Stimulated activated naive CD4-positive, alpha-beta T cell treated with Interleukin-2 at 50 U/mL for 16 hours (primary cell): Measurements from ENCODE around the gene ARHGEF39.
A peak's percentile ranks its signal among the peaks of the same experiment; 100 is the strongest.

Source experiments
- DNase-seq: peaks from one replicate; lab custom pipeline; 2025; lab: John Stamatoyannopoulos, UW

The ARHGEF39 gene

GRCh38 chr9:35691334-35691650, 26.3 kb upstream of the ARHGEF39 start:
- no peak for DNase-seq

GRCh38 chr9:35690614-35691333, 25.8 kb upstream of the ARHGEF39 start:
- peak; percentile 32 for DNase-seq

GRCh38 chr9:35690294-35690613, 25.3 kb upstream of the ARHGEF39 start:
- DNase-seq, result no peak

- DNase-seq, result no peak
These were observed 24.7 kb upstream of the ARHGEF39 start, which contains the start of gene TPM2 for GRCh38 chr9:35689542-35690293. TPM2 (minus strand) TSS chr9:35689925; CDS start chr9:35689817, 108 bp downstream.

- no peak for DNase-seq
These were observed 23.9 kb upstream of the ARHGEF39 start for GRCh38 chr9:35688558-35689541.

GRCh38 chr9:35687972-35688557, 23.1 kb upstream of the ARHGEF39 start:
- no peak for DNase-seq

- no peak for DNase-seq
These were observed 22.3 kb upstream of the ARHGEF39 start for GRCh38 chr9:35687306-35687705.

GRCh38 chr9:35686222-35687203, 21.5 kb upstream of the ARHGEF39 start:
- no peak for DNase-seq

- DNase-seq, result no peak
These were observed 20.5 kb upstream of the ARHGEF39 start for GRCh38 chr9:35685506-35685905.

- DNase-seq, result no peak
These were observed 19.9 kb upstream of the ARHGEF39 start for GRCh38 chr9:35684921-35685320.

- no peak for DNase-seq
These were observed 18.3 kb upstream of the ARHGEF39 start for GRCh38 chr9:35683323-35683722.

GRCh38 chr9:35682520-35683315, 17.7 kb upstream of the ARHGEF39 start:
- no peak for DNase-seq

- DNase-seq, result no peak
These were observed 17.1 kb upstream of the ARHGEF39 start for GRCh38 chr9:35682051-35682450.

- no peak for DNase-seq
These were observed 16.5 kb upstream of the ARHGEF39 start for GRCh38 chr9:35681341-35682002.

- DNase-seq, result no peak
These were observed 15.5 kb upstream of the ARHGEF39 start for GRCh38 chr9:35680331-35681105.

- DNase-seq, result no peak
These were observed 14.9 kb upstream of the ARHGEF39 start for GRCh38 chr9:35679766-35680330.

GRCh38 chr9:35679091-35679490, 14.1 kb upstream of the ARHGEF39 start:
- no peak for DNase-seq

GRCh38 chr9:35675732-35676392, 10.9 kb upstream of the ARHGEF39 start:
- DNase-seq, result no peak
